Left ventricle myocardium inferior (tissue), 1 donor: ENCODE results near the gene SULT1A3. TPM values are rescaled to one million over a fixed set of nuclear protein-coding genes. Genes with fewer than 3 reads are reported as not detected.
"Not testable (repeated sequence)": the region's sequence is repeated elsewhere in the genome, so short reads cannot be mapped to it uniquely, and the experiment has no call there.

ENCODE experiments used
- DNase-seq: peaks from one replicate; pipeline ENCODE4 v3.0.0-alpha.2; 2020
- H3K27ac ChIP-seq: fragments of 200-600 bp; replicated peaks from 2 replicates; pipeline ENCODE4 v1.8.0; 2021
- H3K27me3 ChIP-seq: fragments of 200-600 bp; 2 replicates; pipeline ENCODE4 v1.8.0; 2021; ENCODE audit warnings: low read depth
- H3K36me3 ChIP-seq: fragments of 200-600 bp; 2 replicates; pipeline ENCODE4 v1.8.0; 2021
- H3K4me1 ChIP-seq: fragments of 200-600 bp; 2 replicates; pipeline ENCODE4 v1.8.0; 2021
- H3K4me3 ChIP-seq: fragments of 200-600 bp; 2 replicates; pipeline ENCODE4 v1.8.0; 2021; ENCODE audit warnings: mild to moderate bottlenecking, moderate library complexity
- H3K9me3 ChIP-seq: fragments of 200-600 bp; replicated peaks from 2 replicates; pipeline ENCODE4 v1.8.0; 2021
- CTCF ChIP-seq: fragments of 200-600 bp; IDR thresholded peaks from 2 replicates; pipeline ENCODE4 v1.8.0; 2021; ENCODE audit warnings: antibody characterized with exemption, mild to moderate bottlenecking, borderline replicate concordance
- intact Hi-C: fragments of 100-400 bp; cut with micrococcal nuclease; formaldehyde crosslinking; loops from one replicate; pipeline ENCODE4 v1.11.0; 2022
- long read RNA-seq: library from polyadenylated mRNA; unstranded; transcript quantifications from one replicate; pipeline ENCODE4 v2.0.0, GENCODE V29; 2021
- total RNA-seq: library from RNA; stranded (reverse); fragmentation: NEBNext Ultra II Directional; extraction: Animal tissue kit (Norgen Biotek cat#: 25700); gene quantifications from one replicate; pipeline ENCODE4 v1.2.1, GENCODE V29; 2021
- donor health status: DM: no; HTN: yes; CAD: no; lungs with severe emphysema.

The SULT1A3 gene
- 9.9 TPM for total RNA-seq
- long read RNA-seq, partial matches to known transcripts = 0 of 4 reads
- long read RNA-seq, other reads (novel, unspliced or antisense) = 0 of 4 reads

- H3K27ac ChIP-seq, intact Hi-C loops, H3K36me3 ChIP-seq, H3K4me1 ChIP-seq, DNase-seq, H3K9me3 ChIP-seq, H3K4me3 ChIP-seq, H3K27me3 ChIP-seq: not testable (repeated sequence)
Measured at GRCh38 chr16:30199049-30199448, at the start of gene SULT1A3. SULT1A3 (plus strand) TSS chr16:30199255; CDS start chr16:30200729, 1,474 bp downstream.

GRCh38 chr16:30151091-30151490, 48.0 kb upstream of the SULT1A3 start:
- Histone ChIP-seq H3K27me3 (no peaks in the 10 kb centered on the region), H3K27ac (no peak overlapping the region), H3K4me3 (no peak overlapping the region), H3K4me1 (no peaks in the 10 kb centered on the region), H3K36me3 (no peaks in the 10 kb centered on the region), H3K9me3 (peaks cover 17% of the 10 kb centered on the region)
- intact Hi-C loops = no loop called here
- no peak for TF ChIP-seq CTCF
- no peak for DNase-seq

GRCh38 chr16:30152517-30152916, 46.5 kb upstream of the SULT1A3 start:
- intact Hi-C loops = no loop called here
- TF ChIP-seq CTCF = no peak
- Histone ChIP-seq H3K4me1 (no peaks in the 10 kb centered on the region), H3K4me3 (no peak overlapping the region), H3K27ac (no peak overlapping the region), H3K36me3 (no peaks in the 10 kb centered on the region), H3K9me3 (peaks cover 17% of the 10 kb centered on the region), H3K27me3 (no peaks in the 10 kb centered on the region)
- no peak for DNase-seq

- no peaks in the 10 kb centered on the region for H3K4me1 ChIP-seq
- no peak overlapping the region for H3K27ac ChIP-seq
- intact Hi-C loops = no loop called here
- peaks cover 1% of the 10 kb centered on the region for H3K9me3 ChIP-seq
- no peak for DNase-seq
- no peaks in the 10 kb centered on the region for H3K36me3 ChIP-seq
- no peaks in the 10 kb centered on the region for H3K27me3 ChIP-seq
- no peak overlapping the region for H3K4me3 ChIP-seq
- no peak for TF ChIP-seq CTCF
Measured at GRCh38 chr16:30155188-30155587, 43.9 kb upstream of the SULT1A3 start.

GRCh38 chr16:30157214-30157613, 41.8 kb upstream of the SULT1A3 start:
- intact Hi-C loops = no loop called here
- no peak overlapping the region for H3K27ac ChIP-seq
- no peak for DNase-seq
- no peaks in the 10 kb centered on the region for H3K27me3 ChIP-seq
- H3K36me3 ChIP-seq = no peaks in the 10 kb centered on the region
- no peaks in the 10 kb centered on the region for H3K9me3 ChIP-seq
- no peak for TF ChIP-seq CTCF
- no peaks in the 10 kb centered on the region for H3K4me1 ChIP-seq
- no peak overlapping the region for H3K4me3 ChIP-seq

GRCh38 chr16:30163538-30163937, 35.5 kb upstream of the SULT1A3 start:
- H3K27me3 ChIP-seq = no peaks in the 10 kb centered on the region
- no peaks in the 10 kb centered on the region for H3K36me3 ChIP-seq
- no peak for DNase-seq
- no peak overlapping the region for H3K27ac ChIP-seq
- no peaks in the 10 kb centered on the region for H3K9me3 ChIP-seq
- intact Hi-C loops = no loop called here
- no peaks in the 10 kb centered on the region for H3K4me1 ChIP-seq
- no peak overlapping the region for H3K4me3 ChIP-seq
- no peak for TF ChIP-seq CTCF
